Erythroblast (primary cell): Measurements from ENCODE around the gene MUC15.

ENCODE experiments used
- DNase-seq, 2 experiments: peaks; one replicate each; lab custom pipeline; 2025; lab: John Stamatoyannopoulos, UW
- GATA1 ChIP-seq: IDR thresholded peaks from 2 replicates; pipeline ENCODE4 v1.6.1; 2011; ENCODE audit warnings: low read depth, mild to moderate bottlenecking, control low read depth, low read length, moderate library complexity
- POLR2A ChIP-seq: IDR thresholded peaks from 2 replicates; pipeline ENCODE4 v1.6.1; 2011; ENCODE audit warnings: mild to moderate bottlenecking, low read length

MUC15 gene

GRCh38 chr11:26593691-26594090, 21.6 kb upstream of the MUC15 start:
- TF ChIP-seq GATA1 (no peak), POLR2A (no peak)
- DNase-seq = no peak

GRCh38 chr11:26587073-26587472, 15.0 kb upstream of the MUC15 start:
- TF ChIP-seq POLR2A (no peak), GATA1 (no peak)
- no peak for DNase-seq

GRCh38 chr11:26584818-26585217, 12.8 kb upstream of the MUC15 start:
- no peak for DNase-seq
- TF ChIP-seq POLR2A (no peak), GATA1 (no peak)

GRCh38 chr11:26583550-26583949, 11.5 kb upstream of the MUC15 start:
- TF ChIP-seq POLR2A (no peak), GATA1 (no peak)
- DNase-seq = no peak

- no peak for DNase-seq
- TF ChIP-seq POLR2A (no peak), GATA1 (no peak)
Observed at GRCh38 chr11:26580929-26581328, 8.9 kb upstream of the MUC15 start.

GRCh38 chr11:26579683-26580082, 7.6 kb upstream of the MUC15 start:
- no peak for TF ChIP-seq GATA1
- no peak for TF ChIP-seq POLR2A
- DNase-seq = no peak

GRCh38 chr11:26578998-26579661, 7.1 kb upstream of the MUC15 start:
- no peak for DNase-seq
- TF ChIP-seq GATA1 (no peak), POLR2A (no peak)

- TF ChIP-seq POLR2A = no peak
- TF ChIP-seq GATA1 = no peak
- no peak for DNase-seq
Observed at GRCh38 chr11:26575946-26576345, 3.9 kb upstream of the MUC15 start.

GRCh38 chr11:26573896-26574295, 1.8 kb upstream of the MUC15 start:
- TF ChIP-seq POLR2A (no peak), GATA1 (no peak)
- DNase-seq = peak in 1 of 2 experiments; percentile 4

- DNase-seq = no peak
- TF ChIP-seq GATA1 (no peak), POLR2A (no peak)
Observed at GRCh38 chr11:26572770-26573402, 823 bp upstream of the MUC15 start.

- DNase-seq = no peak
- TF ChIP-seq POLR2A = no peak
- TF ChIP-seq GATA1 = no peak
Observed at GRCh38 chr11:26569646-26570045, 2.4 kb downstream of the MUC15 start.

GRCh38 chr11:26558190-26558589, 13.9 kb downstream of the MUC15 start:
- DNase-seq = no peak
- TF ChIP-seq POLR2A (no peak), GATA1 (no peak)

- no peak for DNase-seq
Observed at GRCh38 chr11:26557666-26558065, 14.4 kb downstream of the MUC15 start.

GRCh38 chr11:26556582-26556981, 15.5 kb downstream of the MUC15 start:
- DNase-seq = no peak
- TF ChIP-seq GATA1 (no peak), POLR2A (no peak)

More at GRCh38 chr11:26557666-26558065, 14.4 kb downstream of the MUC15 start:
- TF ChIP-seq POLR2A (no peak), GATA1 (no peak)
